ENCODE data around the gene RGS12.

RGS12 gene

GRCh38 chr4:3310301-3311094, 17.7 kb downstream of the RGS12 start:
- DNase-seq (ENCODE audit: low spot score): no peak

- DNase-seq (ENCODE audit: low spot score): no peak
Measured at GRCh38 chr4:3311095-3311372, 18.2 kb downstream of the RGS12 start.

GRCh38 chr4:3311489-3312171, 18.8 kb downstream of the RGS12 start:
- DNase-seq (ENCODE audit: low spot score): no peak

- no peak for DNase-seq (ENCODE audit: low spot score)
Measured at GRCh38 chr4:3312362-3312761, 19.5 kb downstream of the RGS12 start.

- DNase-seq (ENCODE audit: low spot score): no peak
Measured at GRCh38 chr4:3313139-3313538, 20.3 kb downstream of the RGS12 start.

GRCh38 chr4:3313556-3314228, 20.9 kb downstream of the RGS12 start:
- DNase-seq (ENCODE audit: low spot score): no peak

- no peak for DNase-seq (ENCODE audit: low spot score)
Measured at GRCh38 chr4:3314706-3315260, 22.0 kb downstream of the RGS12 start.

GRCh38 chr4:3315566-3315965, 22.7 kb downstream of the RGS12 start:
- DNase-seq (ENCODE audit: low spot score): no peak

- no peak for DNase-seq (ENCODE audit: low spot score)
Measured at GRCh38 chr4:3316146-3316545, 23.3 kb downstream of the RGS12 start.

- no peak for DNase-seq (ENCODE audit: low spot score)
Measured at GRCh38 chr4:3317011-3317655, 24.3 kb downstream of the RGS12 start.

- DNase-seq (ENCODE audit: low spot score): no peak
Measured at GRCh38 chr4:3317656-3318211, 24.9 kb downstream of the RGS12 start.

GRCh38 chr4:3318561-3319021, 25.8 kb downstream of the RGS12 start:
- no peak for DNase-seq (ENCODE audit: low spot score)

GRCh38 chr4:3320361-3321023, 27.7 kb downstream of the RGS12 start:
- no peak for DNase-seq (ENCODE audit: low spot score)

- peak; percentile 39 for DNase-seq (ENCODE audit: low spot score)
Measured at GRCh38 chr4:3321295-3321889, 28.6 kb downstream of the RGS12 start.

GRCh38 chr4:3322059-3322550, 29.3 kb downstream of the RGS12 start:
- DNase-seq (ENCODE audit: low spot score): no peak

GRCh38 chr4:3323071-3323481, 30.3 kb downstream of the RGS12 start:
- DNase-seq (ENCODE audit: low spot score): no peak

GRCh38 chr4:3324093-3324815, 31.4 kb downstream of the RGS12 start:
- no peak for DNase-seq (ENCODE audit: low spot score)

- DNase-seq (ENCODE audit: low spot score): no peak
Measured at GRCh38 chr4:3328814-3329663, 36.2 kb downstream of the RGS12 start.

GRCh38 chr4:3329887-3330286, 37.1 kb downstream of the RGS12 start:
- DNase-seq (ENCODE audit: low spot score): no peak

Data from cerebellar cortex (tissue), 1 donor.